GM21528 (cell line): ENCODE data around the gene TH.

ENCODE experiments used
- ATAC-seq: cut with Tn5 transposase; IDR thresholded peaks from one replicate; pipeline ENCODE4 v1.9.1; 2021; ENCODE audit warnings: mild to moderate bottlenecking, moderate library complexity; ENCODE audit not compliant: unreplicated experiment, low FRiP score

TH gene

DNA sequence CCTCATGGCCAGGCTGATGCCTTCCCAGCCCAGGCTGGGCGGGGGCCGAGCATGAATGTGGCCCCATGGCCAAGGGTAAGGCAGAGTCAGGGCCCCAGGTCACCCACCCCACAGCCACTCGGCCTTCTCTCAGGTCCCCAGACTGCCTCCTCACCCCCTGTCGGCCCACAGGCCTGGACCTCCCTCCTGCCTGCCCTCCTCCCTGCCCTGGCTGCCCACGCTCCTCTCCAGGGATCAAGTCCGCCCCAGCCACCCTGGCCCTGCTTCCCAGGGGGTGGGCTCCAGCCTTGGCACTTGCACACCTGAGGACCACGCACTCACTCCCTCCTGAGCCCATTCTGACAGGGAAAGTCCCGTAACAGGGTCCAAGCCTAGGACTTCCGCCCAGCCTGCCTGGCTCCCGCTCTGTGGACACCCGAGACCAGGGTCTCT is 37.8 kb upstream of the TH start:
- ATAC-seq, result no peak

DNA sequence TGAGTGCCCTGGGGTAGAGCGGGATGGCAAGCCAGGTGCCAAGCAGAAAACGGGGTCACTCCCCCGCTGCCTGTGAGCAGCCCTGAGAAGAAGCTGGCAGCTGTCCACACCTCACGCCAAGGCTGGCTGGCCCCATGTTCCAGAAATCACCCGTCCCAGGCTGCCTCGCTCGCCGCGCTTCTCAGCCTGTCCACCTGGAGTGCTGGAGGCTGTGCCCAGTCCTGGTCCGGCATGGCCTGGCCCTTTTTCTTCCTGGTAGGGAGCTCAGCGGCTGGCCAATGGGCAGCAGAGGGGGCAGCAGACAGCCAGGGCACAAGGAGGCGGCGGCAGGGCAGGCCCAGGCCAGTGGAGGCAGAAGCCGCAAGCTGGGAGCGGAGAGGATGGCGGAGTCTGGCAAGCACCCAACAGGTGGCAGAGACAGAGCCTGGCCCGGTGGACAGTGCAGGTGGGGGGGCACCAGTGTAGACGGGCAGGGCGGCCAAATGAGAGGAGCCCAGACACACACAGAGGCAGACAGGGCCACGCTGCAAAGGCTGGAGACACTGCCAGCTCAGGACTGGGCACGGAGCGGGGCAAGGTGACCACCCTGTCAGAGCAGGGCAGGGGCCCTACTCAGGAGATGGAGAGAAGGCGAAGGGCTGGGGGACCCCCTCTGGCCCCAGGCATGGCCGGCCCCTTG is 37.2 kb upstream of the TH start:
- no peak for ATAC-seq

DNA sequence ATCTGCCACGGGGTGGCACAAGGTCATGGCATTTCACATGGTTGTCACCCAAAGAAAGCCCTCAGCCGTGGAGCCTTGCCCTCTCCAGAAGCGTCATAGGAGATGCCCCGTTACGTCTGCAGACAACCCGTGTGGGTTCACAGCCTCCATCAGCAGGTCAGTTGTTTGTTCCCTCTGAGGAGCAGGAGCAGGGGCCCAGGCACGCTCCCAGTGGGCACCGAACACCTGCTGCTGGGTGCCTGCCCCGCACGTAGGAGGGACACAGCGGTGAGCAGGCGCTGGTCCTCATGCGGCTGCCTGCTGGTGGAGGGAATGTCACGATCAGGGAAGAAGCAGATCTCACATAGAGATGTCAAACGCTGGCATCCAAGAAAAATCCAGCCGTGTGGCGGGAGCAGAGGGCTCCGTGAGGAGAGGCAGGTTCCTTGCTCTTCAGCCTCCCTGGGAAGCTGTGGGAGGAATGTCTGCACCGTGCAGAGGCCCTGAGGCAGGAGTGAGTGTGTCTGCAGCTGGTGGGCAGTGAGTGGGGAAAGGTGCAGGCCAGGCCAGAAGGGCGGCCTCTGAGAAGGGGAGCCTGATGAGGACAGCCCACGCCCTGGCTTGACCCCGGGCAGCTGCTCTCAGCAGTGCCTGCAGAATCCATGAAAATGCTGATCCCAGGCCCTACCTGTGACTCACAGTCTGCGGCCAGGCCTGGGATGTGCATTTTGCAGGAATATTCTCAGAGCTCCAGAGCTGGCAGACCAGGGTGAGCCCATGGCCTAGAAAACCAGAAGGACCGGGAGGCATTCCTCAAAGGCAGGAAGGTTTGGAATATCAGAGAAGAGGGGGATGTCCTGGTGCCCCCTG is 36.4 kb upstream of the TH start:
- ATAC-seq, result no peak

DNA sequence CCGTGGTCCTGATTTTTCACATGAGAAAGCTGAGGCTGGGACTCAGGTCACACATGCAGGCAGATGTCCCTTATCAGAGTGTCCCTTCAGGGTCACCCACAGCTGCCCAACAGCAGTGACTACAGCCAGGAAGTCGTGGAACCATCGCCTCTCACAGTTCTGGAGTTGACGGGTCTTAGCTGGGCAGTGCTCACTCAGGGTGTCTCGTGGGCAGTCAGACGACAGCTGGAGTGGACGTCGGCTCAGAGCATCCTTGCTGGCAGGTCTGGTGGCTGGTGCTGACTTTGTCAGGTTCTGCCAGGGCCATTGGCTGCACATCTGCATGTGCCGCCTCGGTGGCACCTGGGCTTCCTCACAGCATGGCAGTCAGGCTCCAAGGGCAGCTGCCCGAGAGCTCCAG is 35.6 kb upstream of the TH start:
- no peak for ATAC-seq

DNA sequence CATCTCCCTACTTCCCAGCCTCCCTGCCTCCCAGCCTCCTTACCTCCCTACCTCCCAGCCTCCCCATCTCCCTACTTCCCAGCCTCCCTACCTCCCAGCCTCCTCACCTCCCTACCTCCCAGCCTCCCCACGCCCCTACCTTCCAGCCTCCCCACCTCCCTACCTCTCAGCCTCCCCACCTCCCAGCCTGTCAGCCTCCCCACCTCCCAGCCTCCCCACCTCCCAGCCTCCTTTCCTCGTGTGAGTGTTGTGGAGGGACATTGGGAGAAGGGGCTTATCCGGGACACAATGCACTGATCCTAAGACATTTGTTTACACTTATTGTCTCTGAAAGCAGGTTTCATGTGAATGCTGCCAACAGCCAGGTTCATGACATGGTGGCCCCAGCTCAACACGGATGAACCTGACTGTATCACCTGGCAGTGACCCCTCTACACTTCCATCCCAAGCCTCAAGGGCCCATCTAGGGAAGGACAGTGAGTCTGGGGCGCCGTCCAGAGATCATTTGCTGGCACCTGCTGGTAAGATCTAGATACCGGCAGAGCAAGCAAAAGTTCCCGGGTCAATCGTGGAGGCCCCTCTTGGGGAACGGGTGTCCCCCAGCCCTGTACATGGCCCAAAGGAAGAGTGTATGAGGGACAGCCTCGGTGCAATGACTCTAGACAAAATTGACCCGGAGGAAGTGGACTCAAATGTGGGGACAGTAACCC is 34.5 kb upstream of the TH start:
- no peak for ATAC-seq

DNA sequence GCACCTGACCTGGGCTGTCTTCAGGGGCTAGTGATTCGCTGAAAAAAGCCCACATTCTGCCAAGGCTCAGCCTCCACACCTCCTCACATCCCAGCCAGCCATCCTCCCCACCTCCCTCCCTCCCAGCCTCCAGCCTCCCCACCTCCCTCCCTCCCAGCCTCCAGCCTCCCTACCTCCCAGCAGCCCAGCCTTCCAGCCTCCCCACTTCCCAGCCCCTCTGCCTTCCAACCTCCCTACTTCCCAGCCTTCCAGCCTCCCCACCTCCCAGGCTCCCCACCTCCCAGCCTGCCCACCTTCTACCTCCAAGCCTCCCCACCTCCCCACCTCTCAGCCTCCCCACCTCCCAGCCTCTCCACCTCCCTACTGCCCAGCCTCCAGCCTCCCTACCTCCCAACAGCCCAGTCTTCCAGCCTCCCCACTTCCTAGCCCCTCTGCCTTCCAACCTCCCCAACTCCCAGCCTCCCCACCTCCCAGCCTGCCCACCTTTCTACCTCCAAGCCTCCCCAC is 33.7 kb upstream of the TH start:
- ATAC-seq, result no peak

DNA sequence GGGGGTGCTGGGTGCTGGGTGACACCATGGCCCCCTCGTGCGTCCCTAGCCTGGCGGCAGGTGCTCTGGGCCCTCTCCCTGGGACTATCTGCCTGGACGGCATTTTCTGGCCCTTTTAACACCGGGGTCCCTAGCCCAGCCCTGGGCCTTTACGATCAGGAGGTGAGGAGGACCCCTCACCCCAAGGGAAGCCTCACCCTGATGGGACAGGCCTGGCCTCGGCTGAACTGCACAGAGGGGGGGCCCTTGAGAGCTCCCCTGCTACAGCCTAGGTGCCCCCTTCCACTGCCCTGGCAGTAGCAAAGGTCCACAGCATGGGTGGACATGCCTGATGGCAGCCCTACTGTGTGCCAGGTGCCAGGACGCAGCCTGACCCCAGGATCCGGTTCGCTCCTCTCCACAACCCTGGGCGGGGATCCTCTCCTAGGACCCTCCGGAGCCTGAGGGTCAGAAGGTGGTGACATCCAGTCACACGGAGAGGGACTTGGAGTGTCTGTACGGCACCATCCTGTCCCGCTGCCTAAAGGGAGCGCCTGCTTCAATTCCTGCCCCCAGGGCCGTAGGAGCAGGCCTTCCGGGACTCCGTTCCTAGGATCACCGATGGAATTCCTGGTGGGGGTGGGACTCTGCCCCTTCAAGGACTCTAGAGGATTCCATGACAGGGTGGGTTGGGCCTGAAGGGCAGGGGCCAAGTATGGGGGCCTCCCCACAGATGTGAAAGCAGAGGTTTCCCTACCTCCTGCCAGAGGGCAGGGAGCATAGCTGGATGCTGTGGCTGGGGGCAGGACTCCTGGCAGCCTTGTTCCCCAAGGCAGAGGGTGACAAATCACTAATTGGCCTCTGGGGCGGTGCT is 33.0 kb upstream of the TH start:
- ATAC-seq, result no peak

DNA sequence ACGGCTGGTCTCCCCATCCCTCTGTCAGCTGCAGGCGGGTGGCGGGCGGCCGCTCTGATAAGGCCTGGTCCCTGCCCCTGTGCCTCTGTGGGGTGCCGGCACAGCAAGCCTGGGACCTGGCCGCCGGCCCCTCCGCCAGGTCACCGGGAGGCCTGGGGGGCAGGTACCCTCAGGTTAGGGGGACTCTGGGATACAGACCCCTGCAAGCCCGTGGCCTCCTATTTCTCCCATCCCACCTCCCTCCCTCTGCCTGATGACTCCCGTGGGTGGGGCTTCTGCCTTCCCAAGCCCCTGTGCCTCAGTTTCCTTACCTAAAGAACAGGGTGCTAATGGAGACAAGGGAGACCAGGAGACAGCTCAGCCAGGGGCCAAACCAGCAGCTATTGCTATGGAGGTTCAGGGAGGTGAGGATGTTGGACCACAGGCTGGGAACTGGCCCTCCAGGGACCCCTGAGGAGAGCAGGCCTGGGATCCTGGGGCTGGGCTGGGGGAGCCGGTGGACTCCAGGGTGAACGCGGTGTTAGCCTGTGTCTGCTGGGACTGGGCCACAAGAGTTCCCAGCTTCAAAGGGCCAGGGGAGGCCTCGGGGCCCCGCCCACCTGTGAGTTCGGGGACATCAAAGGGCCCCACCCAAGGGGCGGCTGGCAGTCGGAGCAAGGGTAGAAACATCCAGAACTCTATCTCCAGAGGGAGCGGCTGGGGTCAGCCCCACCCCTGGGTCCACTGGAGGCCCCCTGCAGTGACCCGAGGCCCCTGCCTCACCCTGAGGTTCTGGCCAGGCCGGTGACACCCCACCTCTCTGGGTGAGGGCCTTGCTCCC is 32.0 kb upstream of the TH start:
- no peak for ATAC-seq

DNA sequence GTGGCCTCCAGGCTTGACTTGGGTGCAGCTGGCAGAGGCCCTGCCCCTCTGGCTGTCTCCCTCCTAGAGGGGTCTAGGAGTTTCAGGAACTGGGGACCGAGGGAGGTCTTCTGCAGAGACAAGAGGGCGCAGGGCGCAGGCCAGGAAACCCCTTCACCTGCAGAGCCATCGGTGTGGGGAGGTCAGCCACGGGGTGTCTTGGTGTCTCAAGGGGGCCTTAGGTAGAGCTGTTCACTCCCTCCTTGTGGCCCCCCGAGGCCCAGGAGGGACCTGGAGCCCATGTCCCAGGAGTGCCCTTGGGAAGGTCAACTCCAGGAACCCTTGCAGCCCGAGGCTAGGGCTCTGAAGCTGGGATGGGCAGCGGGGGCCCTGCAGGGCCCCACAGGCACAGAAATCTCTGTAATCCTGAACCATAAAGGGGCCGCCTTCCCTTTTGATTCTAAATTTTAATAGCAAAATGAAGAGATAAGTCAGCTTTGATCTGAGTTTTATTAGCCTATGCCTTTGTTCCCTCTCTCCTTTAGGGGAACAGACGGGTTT is 31.4 kb upstream of the TH start:
- no peak for ATAC-seq

DNA sequence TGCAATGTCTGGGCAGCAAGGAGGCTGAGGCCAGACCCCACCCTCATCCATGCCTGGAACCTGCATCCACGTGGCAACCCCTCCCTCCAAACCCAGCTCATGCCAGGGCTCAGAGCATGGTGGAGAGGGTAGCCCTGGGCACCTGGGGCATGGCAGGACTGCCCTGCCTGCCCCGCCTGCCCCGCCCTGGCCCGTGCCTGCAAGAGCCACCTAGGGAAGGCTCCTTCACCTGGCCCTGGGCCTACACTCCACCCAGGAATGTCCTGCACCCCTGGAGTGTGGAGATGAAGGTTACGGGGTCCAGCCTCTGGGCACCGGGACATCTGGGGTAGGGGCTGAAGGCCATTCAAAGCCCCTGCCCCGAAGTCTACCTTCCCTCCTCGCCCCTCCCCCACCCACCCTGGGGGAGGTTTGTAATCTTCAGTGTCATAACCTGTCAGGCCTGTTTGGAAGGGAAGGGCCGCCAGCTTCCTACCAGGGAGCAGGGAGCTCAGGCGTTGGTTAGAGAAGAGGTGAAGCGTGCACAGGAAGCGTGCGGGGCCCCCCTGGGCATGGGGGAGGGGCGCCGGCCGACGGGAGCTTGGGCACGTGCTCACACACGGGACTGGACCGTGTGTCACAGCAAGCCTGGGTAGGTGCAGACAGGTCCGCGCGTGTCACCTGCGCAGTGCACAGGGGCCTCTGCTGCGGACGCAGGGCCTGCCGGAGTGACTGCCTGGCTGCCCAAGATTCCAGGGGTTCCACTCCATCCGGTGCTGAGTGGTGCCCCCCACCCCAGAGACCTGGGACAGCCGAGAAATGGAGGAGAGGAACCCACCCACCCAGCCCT is 30.7 kb upstream of the TH start:
- ATAC-seq, result no peak

DNA sequence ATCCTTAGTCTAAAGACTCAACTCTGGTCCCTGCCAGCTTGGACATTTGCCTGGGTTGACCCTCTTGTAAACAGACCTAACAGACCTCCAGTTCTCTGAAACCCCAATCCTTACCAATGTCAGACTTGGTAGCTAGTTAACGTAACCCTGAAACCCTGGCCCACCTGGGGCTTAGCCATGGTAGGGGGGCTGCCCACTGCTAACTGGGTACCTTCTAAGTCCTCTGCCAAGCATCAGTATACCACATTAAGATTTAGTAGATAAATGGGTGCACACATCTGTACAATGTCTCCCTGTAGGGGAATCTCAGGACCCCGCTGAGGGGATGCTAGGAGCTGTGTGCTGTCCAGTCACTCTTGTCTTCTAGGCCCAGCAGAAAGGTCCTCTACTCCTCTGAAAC is 29.9 kb upstream of the TH start:
- no peak for ATAC-seq

DNA sequence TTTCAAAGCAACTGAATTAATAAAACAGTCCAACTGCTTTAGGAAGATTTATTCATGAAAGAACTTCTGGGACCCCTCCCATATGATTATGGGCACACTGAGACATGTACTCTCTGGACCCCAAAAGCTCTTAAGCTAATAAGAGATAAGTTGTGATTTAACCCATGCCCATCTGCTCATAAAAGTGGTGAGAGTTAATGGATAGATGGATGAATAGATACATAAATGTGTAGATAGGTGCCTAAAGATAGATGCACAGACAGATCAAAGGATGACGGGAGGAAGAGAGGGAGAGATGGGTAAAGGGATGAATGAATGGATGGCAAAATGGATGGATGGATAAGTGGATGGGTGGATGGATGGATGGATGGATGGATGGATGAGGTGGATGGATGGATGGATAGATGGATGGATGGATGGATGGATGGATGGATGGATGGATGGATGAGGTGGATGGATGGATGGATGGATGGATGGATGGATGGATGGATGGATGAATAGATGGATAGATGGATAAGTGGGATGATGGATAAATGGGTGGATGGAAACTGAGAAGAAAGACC is 29.4 kb upstream of the TH start:
- ATAC-seq, result no peak

DNA sequence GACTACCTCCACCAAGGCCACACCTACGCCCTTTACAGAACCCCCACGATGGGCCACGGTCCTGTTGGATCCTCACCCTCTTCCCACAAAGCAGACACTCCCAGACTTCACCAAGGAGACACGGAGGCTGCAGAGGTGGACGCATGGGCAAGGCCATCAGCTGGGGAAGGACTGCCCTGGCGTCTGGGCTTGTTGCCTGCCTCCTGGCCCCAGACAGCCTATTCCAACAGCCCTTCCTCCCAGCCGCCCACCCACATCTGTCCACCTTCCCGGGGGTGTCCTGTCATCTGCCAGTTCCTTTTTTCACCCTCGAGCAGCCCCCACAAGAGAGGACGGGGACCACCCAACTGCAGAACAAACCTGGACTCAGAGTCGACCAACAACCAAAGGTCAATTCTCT is 28.9 kb upstream of the TH start:
- ATAC-seq, result no peak

DNA sequence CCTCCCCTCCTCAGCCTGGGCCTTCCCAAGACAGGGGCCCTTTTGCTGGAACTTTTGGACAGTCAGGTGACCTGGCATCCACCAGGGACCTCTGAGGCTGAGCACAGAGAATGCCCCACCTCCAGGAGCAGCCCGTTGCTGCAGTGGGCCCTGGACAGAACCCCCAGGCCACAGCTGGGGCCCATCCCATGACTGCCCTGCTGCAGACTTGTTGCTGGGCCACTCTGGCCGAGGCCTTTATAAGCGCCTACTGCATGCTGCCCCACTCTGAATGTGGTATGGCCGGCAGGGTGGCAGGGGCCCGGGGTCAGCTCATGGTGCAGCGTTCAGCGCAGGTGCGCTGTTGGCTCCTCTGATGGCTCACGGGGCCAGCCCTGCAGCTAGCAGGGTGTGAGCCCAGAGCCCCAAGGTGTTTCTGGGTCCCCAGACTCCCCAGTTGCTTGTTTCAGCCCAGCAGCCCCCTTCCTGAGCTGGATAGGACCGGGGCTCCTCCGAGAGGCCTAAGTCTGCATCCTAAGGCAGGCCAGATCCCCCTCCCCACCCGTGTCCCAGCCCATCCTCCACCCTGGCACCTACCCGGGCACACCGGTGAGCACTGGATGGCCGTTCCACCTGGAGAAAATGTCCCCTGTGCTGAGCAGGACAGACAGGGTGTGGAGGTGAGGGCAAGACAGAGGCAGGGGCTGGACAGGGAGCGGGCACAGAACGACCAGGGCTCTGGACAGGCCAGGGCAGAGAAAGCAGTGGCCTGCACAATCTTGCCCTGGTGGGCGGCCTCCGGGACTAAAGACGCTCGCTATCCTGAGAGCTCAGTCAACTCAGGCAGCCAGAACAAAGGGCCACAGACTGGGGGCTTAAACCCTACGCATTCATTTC is 28.1 kb upstream of the TH start:
- ATAC-seq, result no peak

DNA sequence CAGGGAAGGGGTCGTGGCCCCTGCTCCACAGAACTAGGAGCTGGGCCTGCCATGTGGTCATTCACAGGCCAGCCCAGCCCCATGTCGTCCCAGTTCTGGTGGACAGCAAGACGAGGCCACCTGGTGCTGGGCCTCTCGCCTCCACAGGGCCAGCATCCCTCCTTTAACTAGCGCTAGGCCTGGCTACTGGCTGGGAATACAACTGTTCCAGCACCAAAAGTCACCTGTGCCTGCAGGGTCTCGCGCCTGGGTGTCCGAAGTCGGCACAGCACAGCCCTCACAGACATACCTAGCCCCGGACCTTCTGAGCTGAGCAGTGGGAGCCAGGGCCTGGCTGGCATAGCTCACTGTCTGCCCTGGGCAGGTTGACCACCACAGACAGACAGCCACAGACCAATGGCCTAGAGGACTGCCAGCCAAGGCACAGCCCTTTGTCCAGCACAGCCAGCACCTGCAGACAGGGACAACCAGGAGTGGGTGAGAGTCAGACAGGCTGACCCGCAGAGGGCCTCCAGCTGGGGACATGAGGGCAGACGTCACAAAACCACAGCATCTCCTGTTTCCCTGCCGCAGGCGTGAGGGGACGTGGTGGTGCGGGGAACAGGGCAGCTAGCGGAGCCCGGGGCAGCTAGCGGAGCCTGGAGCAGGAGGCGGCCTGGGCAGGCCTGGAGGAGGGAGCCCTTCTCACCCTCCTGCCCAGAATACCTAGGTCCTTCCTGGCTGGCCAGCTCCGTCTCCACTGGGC is 27.2 kb upstream of the TH start:
- ATAC-seq, result no peak

DNA sequence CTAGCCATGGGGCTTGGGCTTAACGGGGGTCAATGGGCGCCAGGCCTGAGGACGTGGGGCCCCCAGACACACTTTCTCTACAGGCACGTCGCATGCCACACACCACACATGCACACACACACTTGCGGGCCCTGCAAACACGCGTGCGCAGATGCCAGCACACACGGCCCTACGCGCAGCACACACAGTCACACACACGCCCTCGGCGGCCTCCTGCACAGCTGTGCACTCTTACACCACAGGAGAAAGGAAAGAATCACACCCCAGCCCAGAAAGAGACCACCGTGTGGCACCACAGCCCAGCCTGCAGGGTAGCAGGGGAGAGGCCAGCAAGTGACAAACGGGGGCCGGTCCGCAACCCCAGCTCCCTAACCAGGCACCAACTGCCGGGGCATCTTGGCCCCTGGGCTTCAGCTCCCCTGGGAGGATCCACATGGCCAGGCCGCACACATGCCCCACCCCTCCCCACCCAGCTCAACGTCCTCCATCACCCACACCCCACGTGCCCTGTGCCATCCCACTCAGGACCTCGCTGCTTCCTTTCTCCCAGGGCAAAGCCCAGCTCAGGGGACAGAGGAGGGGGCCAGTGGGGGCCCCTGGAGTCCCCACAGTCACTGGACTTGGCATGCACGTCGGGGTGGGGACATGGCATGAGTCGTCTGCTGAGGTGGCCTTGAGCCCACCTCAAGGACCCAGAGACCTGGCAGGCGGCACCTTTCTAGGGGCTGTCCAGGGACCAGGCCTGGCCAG is 26.3 kb upstream of the TH start:
- no peak for ATAC-seq
